Glutamatergic neuron (in vitro differentiated cells): Measurements from ENCODE around the gene STK17A. TPM values are rescaled to one million over a fixed set of nuclear protein-coding genes. Genes with fewer than 3 reads are reported as not detected.

Experiments used
- DNase-seq: peaks from one replicate; pipeline ENCODE4 v3.0.0; 2022
- H3K27ac Mint-ChIP-seq: one replicate; pipeline ENCODE4 v1.8.0; 2020; ENCODE audit warnings: mild to moderate bottlenecking, mixed read lengths, inconsistent platforms; ENCODE audit not compliant: unreplicated experiment
- H3K27me3 Mint-ChIP-seq: one replicate; pipeline ENCODE4 v1.8.0; 2020; ENCODE audit warnings: mild to moderate bottlenecking, moderate library complexity, mixed read lengths, inconsistent platforms; ENCODE audit not compliant: unreplicated experiment
- H3K36me3 Mint-ChIP-seq: one replicate; pipeline ENCODE4 v1.8.0; 2020; ENCODE audit warnings: mild to moderate bottlenecking, mixed read lengths, inconsistent platforms; ENCODE audit not compliant: unreplicated experiment
- H3K4me1 Mint-ChIP-seq: one replicate; pipeline ENCODE4 v1.8.0; 2020; ENCODE audit warnings: mild to moderate bottlenecking, low read depth, mixed read lengths, inconsistent platforms; ENCODE audit not compliant: unreplicated experiment
- H3K4me3 Mint-ChIP-seq: one replicate; pipeline ENCODE4 v1.8.0; 2020; ENCODE audit warnings: mild to moderate bottlenecking, mixed read lengths, inconsistent platforms; ENCODE audit not compliant: unreplicated experiment
- H3K9me3 Mint-ChIP-seq: one replicate; pipeline ENCODE4 v1.8.0; 2020; ENCODE audit warnings: mild to moderate bottlenecking, moderate library complexity, mixed read lengths, inconsistent platforms; ENCODE audit not compliant: unreplicated experiment
- CTCF ChIP-seq: fragments of 200-600 bp; sonication (generic); IDR thresholded peaks from one replicate; pipeline ENCODE4 v1.5.0; 2021; ENCODE audit not compliant: partially characterized antibody, unreplicated experiment
- long read RNA-seq: library from polyadenylated mRNA; unstranded; transcript quantifications from one replicate; pipeline ENCODE4 v2.0.0, GENCODE V29; 2020; ENCODE audit not compliant: unreplicated experiment
- total RNA-seq: library from RNA; stranded (reverse); fragmentation: NEBNext Ultra II Directional; extraction: Animal tissue kit (Norgen Biotek cat#: 25700); gene quantifications from one replicate; pipeline ENCODE4 v1.2.1, GENCODE V29; 2021; ENCODE audit not compliant: unreplicated experiment

Gene STK17A
- 26.8 TPM for total RNA-seq
- long read RNA-seq, transcript STK17A-201 (7 exons, 3,368 nt) = major isoform, 50 of 60 reads
- long read RNA-seq, partial matches to known transcripts = 7 of 60 reads
- long read RNA-seq, other reads (novel, unspliced or antisense) = 3 of 60 reads

DNA sequence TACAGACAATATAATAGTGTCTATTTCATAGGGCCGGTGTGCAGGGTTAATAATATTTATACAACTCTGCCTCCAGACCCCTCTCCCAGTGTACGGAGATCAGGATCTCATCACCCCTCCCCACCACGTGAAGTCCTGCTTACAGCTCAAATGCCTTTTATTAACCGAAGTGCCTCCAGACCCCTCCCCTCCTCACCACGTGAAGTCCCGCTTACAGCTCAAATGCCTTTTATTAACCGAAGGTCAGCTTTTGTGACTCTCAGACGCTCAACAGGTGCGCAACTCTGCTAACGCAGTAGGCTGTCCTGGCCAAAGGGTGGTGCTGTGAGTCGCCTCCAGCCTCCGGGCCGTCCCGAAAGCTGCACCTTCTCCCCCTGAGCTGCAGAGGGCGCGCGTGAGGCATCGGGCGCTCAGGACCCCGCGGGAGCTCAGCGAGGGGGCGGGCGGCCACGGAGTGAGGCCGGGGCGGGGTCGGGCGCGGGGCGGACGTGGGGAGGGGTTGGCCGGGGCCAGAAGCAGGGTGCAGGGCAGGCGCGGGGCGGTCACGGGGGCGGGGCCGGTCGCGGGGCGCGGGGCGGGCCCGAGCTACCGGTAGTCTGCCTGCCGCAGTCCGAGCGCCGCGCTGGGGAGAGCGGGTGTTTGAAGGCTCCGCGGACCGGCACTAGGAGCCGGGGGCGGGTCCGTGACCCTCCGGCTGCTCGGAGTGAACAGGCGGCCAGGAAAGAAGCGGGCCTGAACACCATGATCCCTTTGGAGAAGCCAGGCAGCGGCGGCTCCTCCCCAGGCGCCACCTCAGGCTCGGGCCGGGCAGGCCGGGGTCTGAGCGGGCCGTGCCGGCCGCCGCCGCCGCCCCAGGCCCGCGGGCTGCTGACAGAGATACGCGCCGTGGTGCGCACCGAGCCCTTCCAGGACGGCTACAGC lies at the start of gene STK17A:
Gene STK17A, plus strand, starts transcription at position 606 of the 921 bp plus-strand sequence. Its CDS starts 136 bp downstream, at position 742.
- no peaks in the 10 kb centered on the region for H3K27me3 Mint-ChIP-seq
- peak within 1 kb of the TSS; percentile 93 for H3K4me3 Mint-ChIP-seq
- H3K9me3 Mint-ChIP-seq = peaks cover 19% of the 10 kb centered on the region
- peaks cover 27% of the 10 kb centered on the region for H3K4me1 Mint-ChIP-seq
- DNase-seq = peak; percentile 93
- peak; percentile 96 for TF ChIP-seq CTCF
- H3K36me3 Mint-ChIP-seq = peaks cover 6% of the 10 kb centered on the region
- peak within 1 kb of the TSS; percentile 76 for H3K27ac Mint-ChIP-seq

DNA sequence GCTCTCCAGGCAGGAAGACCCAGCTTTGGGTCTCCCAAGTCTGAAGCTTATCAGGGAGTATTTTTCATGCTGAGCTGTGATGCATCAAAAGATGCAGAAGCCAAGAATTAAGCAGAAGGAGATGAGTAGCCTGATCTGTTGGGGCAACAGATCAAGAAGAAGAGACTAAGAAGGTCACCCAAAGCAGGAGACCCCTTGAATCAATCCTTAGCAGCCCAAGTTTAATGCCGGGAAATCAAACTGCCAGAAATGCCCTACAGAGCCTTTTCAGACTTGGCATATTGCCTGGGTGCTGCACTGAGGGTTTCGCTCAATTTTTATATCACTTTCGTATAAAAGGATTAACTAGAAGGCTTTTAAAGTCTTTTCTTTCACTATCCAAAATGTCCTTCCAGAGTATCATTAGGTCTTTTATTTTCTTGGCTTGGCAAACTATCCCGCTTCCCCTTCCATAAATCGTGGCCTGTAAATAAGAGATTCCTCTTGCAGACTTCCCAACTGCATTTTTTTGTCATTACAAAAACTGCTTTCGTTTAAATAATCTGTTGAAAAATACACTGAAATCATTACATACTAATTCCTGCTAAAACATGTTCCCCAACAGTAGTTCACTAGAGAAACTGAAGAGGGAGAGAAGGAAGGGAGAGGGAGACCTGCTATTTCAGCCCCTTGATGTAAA lies 49.0 kb upstream of the STK17A start:
- H3K4me1 Mint-ChIP-seq = peaks cover 11% of the 10 kb centered on the region
- TF ChIP-seq CTCF = no peak
- no peak for DNase-seq
- no peak overlapping the region for H3K4me3 Mint-ChIP-seq
- H3K27ac Mint-ChIP-seq = no peak overlapping the region
- H3K27me3 Mint-ChIP-seq = peaks cover 3% of the 10 kb centered on the region
- H3K36me3 Mint-ChIP-seq = no peaks in the 10 kb centered on the region
- H3K9me3 Mint-ChIP-seq = no peaks in the 10 kb centered on the region

GRCh38 chr7:43535031-43535451 lies 47.9 kb upstream of the STK17A start:
- no peak overlapping the region for H3K4me3 Mint-ChIP-seq
- DNase-seq = no peak
- H3K27ac Mint-ChIP-seq = no peak overlapping the region
- no peaks in the 10 kb centered on the region for H3K36me3 Mint-ChIP-seq
- no peaks in the 10 kb centered on the region for H3K9me3 Mint-ChIP-seq
- no peak for TF ChIP-seq CTCF
- H3K4me1 Mint-ChIP-seq = peaks cover 7% of the 10 kb centered on the region
- H3K27me3 Mint-ChIP-seq = no peaks in the 10 kb centered on the region

DNA sequence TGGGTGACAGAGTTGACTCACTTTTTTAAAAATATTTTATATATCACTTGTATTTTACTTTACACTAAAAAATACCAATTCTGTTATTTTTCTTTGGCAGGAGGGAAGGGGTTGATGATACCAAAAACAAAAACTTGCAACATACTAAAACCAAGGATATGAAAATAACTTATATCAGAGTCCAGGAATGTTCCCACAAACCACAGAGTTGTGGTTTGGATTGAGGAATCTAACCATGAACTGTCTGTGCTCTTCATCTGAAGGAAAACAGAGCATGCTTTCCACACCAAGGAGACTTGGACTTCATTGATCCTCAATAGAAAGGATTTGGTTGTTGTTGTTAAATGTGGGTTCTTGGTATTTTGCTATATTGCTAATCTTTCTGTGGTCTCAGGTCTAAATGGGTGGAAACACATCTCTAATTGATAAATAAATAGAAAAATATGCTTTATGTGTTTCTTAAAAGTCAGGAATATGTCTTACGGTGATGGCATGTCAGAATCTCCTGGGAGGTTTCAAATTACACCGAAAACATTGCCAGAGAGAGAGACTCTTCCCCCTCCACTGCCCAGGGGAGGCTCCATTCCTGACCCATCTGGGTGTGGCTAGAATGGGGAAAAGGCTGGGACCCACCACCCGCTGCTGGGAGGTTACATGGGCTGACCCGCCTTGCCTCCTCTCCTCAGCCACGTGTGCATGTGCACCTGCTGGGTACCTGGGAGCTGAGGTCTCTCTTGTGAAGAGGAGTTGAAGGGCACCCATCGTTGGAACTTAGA lies 46.9 kb upstream of the STK17A start:
- peaks cover 7% of the 10 kb centered on the region for H3K4me1 Mint-ChIP-seq
- TF ChIP-seq CTCF = no peak
- peaks cover under 1% of the 10 kb centered on the region for H3K36me3 Mint-ChIP-seq
- no peaks in the 10 kb centered on the region for H3K9me3 Mint-ChIP-seq
- no peak overlapping the region for H3K4me3 Mint-ChIP-seq
- H3K27ac Mint-ChIP-seq = no peak overlapping the region
- H3K27me3 Mint-ChIP-seq = no peaks in the 10 kb centered on the region
- no peak for DNase-seq
